Measurements from ENCODE around the gene CFP.
"Not testable (repeated sequence)": the region's sequence is repeated elsewhere in the genome, so short reads cannot be mapped to it uniquely, and the experiment has no call there.

The CFP gene

DNA sequence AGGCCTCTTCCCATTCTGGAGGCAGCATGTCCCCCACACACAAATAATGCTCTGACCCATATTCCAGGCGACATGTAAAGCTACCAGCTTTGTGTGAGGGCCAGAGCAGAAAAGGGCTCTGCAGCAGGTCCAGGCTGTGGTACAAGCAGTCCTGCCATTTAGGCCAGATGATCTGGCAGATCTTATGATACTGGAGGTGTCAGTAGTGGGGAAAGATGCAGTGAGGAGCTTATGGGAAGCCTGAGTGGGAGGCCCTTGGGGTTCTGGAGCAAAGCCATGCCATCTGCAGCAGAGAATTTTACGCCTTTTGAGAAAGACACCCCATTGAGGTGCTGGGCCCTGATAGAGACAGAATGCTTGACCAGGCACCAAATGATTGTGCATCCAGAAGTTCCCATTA, 17.8 kb downstream of the CFP start:
- TF ChIP-seq ZFX (IDR thresholded peaks at IDR 0.05), result no peak
- TF ChIP-seq, protein P1, sequence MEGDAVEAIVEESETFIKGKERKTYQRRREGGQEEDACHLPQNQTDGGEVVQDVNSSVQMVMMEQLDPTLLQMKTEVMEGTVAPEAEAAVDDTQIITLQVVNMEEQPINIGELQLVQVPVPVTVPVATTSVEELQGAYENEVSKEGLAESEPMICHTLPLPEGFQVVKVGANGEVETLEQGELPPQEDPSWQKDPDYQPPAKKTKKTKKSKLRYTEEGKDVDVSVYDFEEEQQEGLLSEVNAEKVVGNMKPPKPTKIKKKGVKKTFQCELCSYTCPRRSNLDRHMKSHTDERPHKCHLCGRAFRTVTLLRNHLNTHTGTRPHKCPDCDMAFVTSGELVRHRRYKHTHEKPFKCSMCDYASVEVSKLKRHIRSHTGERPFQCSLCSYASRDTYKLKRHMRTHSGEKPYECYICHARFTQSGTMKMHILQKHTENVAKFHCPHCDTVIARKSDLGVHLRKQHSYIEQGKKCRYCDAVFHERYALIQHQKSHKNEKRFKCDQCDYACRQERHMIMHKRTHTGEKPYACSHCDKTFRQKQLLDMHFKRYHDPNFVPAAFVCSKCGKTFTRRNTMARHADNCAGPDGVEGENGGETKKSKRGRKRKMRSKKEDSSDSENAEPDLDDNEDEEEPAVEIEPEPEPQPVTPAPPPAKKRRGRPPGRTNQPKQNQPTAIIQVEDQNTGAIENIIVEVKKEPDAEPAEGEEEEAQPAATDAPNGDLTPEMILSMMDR (conservative IDR thresholded peaks at IDR 0.05), result no peak
- no peak overlapping the region for H3K27ac ChIP-seq

DNA sequence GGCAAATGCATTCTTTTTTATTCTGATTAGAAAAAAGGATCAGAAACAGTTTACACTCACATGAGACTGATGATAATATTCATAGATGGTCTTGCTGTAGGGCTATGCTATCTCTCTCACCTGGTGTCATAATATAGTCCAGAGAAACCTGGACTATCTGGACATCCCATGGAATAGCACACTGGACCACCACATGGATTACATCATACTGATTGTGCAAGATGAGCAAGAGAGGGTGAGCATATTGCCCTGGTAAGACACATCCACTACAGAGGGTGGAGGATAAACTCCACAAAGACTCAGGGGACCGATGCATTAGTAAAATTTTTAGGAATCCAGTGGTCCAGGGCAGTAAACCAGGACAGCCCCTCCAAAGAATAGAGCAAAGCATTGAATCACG, 18.2 kb downstream of the CFP start:
- no peak overlapping the region for H3K27ac ChIP-seq
- TF ChIP-seq, protein P1 (conservative IDR thresholded peaks at IDR 0.05), result no peak
- TF ChIP-seq ZFX (IDR thresholded peaks at IDR 0.05), result no peak

DNA sequence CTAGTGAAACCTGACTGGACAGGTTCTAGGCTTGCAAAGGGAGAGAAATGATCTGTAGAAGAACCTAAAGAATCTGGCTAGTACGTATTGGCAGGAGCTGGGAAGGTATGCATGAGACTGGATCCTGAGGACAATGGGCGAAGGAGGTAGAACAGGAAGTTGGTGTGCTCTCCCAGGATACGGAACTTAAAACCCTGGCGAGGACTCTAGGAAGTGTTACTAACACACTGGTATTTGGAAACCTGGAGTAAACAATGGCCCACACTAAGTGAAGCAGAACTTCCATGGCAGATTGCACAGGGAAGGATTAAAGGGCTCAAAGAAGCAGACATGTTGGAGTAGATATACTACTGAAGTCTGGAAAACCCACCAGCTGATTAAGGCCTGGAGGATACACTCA, 19.2 kb downstream of the CFP start:
- H3K27ac ChIP-seq, result no peak overlapping the region
- TF ChIP-seq ZFX (IDR thresholded peaks at IDR 0.05), result no peak
- TF ChIP-seq, protein P1 (conservative IDR thresholded peaks at IDR 0.05), result no peak

DNA sequence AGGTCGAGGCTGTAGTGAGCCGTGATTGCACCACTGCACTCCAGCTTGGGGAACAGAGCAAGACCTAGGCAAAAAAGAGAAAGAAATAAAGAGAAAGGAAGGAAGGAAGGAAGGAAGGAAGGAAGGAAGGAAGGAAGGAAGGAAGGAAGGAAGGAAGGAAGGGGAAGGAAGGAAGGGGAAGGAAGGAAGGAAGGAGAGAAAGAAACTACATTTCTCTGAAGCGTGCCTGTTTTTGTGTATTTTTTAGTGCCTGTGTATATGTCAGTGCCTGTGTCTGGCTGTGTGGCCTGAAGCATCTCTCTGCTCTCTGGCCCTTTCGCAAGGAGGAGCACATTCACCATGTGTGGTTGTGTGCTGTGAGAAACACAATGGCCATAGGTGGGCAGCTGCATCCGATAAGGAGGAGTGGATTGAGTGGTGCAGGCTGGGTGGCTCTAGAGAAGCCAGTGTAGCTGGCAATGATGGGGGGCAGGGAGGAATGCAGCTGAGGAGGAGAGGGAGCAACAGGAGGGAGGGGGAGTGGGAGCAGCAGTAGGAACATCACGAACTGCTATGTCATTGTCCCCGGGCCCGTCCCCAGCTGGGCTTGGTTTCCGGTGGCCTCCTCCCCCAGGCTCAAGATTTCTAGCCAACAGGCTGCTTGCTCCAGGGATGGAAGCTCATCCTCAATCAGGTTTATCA, 21.5 kb downstream of the CFP start:
- TF ChIP-seq, protein P1 (conservative IDR thresholded peaks at IDR 0.05), result no peak
- TF ChIP-seq ZFX (IDR thresholded peaks at IDR 0.05), result no peak
- H3K27ac ChIP-seq, result no peak overlapping the region

DNA sequence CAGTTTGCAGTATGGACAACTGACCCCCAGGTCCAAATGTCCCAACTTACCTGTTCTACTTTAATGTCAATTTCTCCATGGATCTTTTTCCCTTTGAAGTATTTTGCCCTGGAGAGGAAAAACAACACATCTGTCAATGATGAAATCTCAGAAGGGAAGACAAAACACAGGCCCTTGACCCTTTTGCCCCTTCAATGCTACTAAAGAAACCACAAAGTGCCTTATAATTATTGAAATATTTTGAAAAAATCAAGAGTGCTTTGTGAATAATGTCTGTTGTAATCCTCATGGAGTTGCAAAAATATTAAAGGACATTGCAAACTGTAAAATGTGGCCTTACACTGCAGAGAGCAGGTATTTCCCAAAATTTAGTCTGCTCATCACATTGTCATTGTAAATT, 22.6 kb downstream of the CFP start:
- H3K27ac ChIP-seq, result no peak overlapping the region
- no peak for TF ChIP-seq ZFX (IDR thresholded peaks at IDR 0.05)
- TF ChIP-seq, protein P1 (conservative IDR thresholded peaks at IDR 0.05), result no peak

DNA sequence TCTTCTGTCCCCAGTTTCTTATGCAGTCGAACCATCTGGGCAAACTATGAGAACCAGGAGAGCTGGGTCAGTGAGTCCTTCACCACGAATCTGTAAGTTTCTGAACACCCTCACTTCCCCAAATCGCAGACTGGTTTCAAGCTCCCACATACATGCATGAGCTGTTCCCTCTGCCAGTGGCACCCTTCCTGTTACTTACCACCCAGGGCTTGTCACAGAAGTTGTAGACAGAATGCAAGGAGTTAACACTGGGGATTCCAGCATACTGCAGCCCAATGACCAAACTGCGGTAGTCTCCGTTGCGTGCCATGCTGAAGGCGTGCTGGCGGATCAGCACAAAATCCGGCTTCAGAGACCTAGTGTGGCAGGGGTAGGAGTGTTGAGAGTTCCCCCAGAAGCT, 24.7 kb downstream of the CFP start:
- TF ChIP-seq ZFX (IDR thresholded peaks at IDR 0.05), result no peak
- TF ChIP-seq, protein P1 (conservative IDR thresholded peaks at IDR 0.05), result no peak
- no peak overlapping the region for H3K27ac ChIP-seq

DNA sequence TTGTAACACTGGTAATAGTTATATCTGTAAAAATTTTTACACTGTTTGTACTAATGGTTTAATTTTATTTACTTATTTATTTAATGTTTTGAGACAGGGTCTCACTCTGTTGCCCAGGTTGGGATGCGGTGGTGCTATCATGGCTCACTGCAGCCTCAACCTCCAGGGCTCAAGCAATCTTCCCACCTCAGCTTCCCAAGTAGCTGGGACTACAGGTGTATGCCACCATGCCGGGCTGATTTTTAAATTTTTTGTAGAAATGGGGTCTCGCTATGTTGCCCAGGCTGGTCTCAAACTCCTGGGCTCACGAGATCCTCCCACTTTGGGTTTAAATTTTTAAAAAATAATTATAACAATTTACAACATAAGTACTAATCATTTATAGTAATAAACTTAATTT, 26.6 kb downstream of the CFP start:
- H3K27ac ChIP-seq, result not testable (repeated sequence)

DNA sequence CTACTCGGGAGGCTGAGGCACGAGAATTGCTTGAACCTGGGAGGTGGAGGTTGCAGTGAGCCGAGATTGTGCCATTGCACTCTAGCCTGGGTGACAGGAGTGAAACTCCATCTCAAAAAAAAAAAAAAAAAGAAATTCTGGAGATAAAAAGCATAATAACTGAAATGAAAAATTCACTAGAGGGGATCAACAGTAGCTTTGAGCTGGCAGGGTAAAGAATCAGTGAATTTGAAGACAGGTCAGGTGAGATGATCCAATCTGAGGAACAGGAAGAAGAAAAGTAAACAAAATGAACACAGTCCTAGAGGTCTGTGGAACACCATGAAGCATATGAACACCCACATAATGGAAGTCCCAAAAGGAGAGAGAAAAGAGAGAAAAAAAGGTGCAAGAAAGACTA, 32.5 kb downstream of the CFP start:
- H3K27ac ChIP-seq, result no peak overlapping the region
- TF ChIP-seq, protein P1 (conservative IDR thresholded peaks at IDR 0.05), result no peak
- no peak for TF ChIP-seq ZFX (IDR thresholded peaks at IDR 0.05)

All from C4-2B (cell line).